ENCODE measurements around the gene NPIPB8. TPM values are rescaled to one million over a fixed set of nuclear protein-coding genes. Genes with fewer than 3 reads are reported as not detected.
"Not testable (repeated sequence)": the region's sequence is repeated elsewhere in the genome, so short reads cannot be mapped to it uniquely, and the experiment has no call there.

Gene NPIPB8
- total RNA-seq: not detected
- polyA plus RNA-seq: not detected

- H3K9me3 Mint-ChIP-seq; DNase-seq; H3K4me3 ChIP-seq (ENCODE audit: low read length in 2 of 2); H3K27me3 ChIP-seq (ENCODE audit: insufficient read depth, low read length); CTCF ChIA-PET (ENCODE audit: partially characterized antibody); H3K27ac Mint-ChIP-seq; H3K27ac ChIP-seq (ENCODE audit: low read depth, low read length); H3K27me3 Mint-ChIP-seq; H3K4me1 ChIP-seq (ENCODE audit: insufficient read depth, low read length); H3K36me3 Mint-ChIP-seq; H3K36me3 ChIP-seq (ENCODE audit: insufficient read depth, low read length); POLR2A ChIA-PET (ENCODE audit: partially characterized antibody); intact Hi-C loops (cut with micrococcal nuclease); H3K4me1 Mint-ChIP-seq; H3K9me3 ChIP-seq (ENCODE audit: control insufficient read depth in 1 of 2, low read length in 2 of 2); H3K4me3 Mint-ChIP-seq: not testable (repeated sequence)
Observed at GRCh38 chr16:28637765-28638164, at the start of gene NPIPB8. TSS of gene NPIPB8 (plus strand) at chr16:28638065. CDS start at chr16:28638361, 296 bp downstream.

GRCh38 chr16:28589069-28589468 is 48.8 kb upstream of the NPIPB8 start:
- POLR2A ChIA-PET (ENCODE audit: partially characterized antibody): no interaction called here
- Histone ChIP-seq H3K27me3 (ENCODE audit: insufficient read depth, low read length) (no peaks in the 10 kb centered on the region), H3K9me3 (ENCODE audit: control insufficient read depth in 1 of 2, low read length in 2 of 2) (no peaks in the 10 kb centered on the region), H3K4me3 (ENCODE audit: low read length in 2 of 2) (no peak overlapping the region), H3K36me3 (ENCODE audit: insufficient read depth, low read length) (peaks cover 38% of the 10 kb centered on the region), H3K4me1 (ENCODE audit: insufficient read depth, low read length) (no peaks in the 10 kb centered on the region), H3K27ac (ENCODE audit: low read depth, low read length) (no peak overlapping the region)
- CTCF ChIA-PET (ENCODE audit: partially characterized antibody): no interaction called here
- H3K4me3 Mint-ChIP-seq: no peak overlapping the region
- no peak for DNase-seq
- H3K36me3 Mint-ChIP-seq: peaks cover 35 to 70% of the 10 kb centered on the region in 2 donors
- H3K27ac Mint-ChIP-seq: peak overlapping the region in 1 of 7 donors; percentile 30
- H3K9me3 Mint-ChIP-seq: peaks cover 0 to 2% (median 0%) of the 10 kb centered on the region in 8 donors
- intact Hi-C loops (cut with micrococcal nuclease): no loop called here
- no peaks in the 10 kb centered on the region for H3K27me3 Mint-ChIP-seq
- peaks cover 0 to 3% (median under 1%) of the 10 kb centered on the region in 4 donors for H3K4me1 Mint-ChIP-seq

GRCh38 chr16:28589930-28590329 is 47.9 kb upstream of the NPIPB8 start:
- no peak for DNase-seq
- intact Hi-C loops (cut with micrococcal nuclease): no loop called here
- peaks cover 0 to 3% (median under 1%) of the 10 kb centered on the region in 4 donors for H3K4me1 Mint-ChIP-seq
- no peak overlapping the region for H3K4me3 ChIP-seq (ENCODE audit: low read length in 2 of 2)
- H3K4me3 Mint-ChIP-seq: no peak overlapping the region
- peaks cover 0 to 2% (median 0%) of the 10 kb centered on the region in 8 donors for H3K9me3 Mint-ChIP-seq
- ChIA-PET POLR2A (ENCODE audit: partially characterized antibody) (no interaction called here), CTCF (ENCODE audit: partially characterized antibody) (no interaction called here)
- no peaks in the 10 kb centered on the region for H3K4me1 ChIP-seq (ENCODE audit: insufficient read depth, low read length)
- no peak overlapping the region for H3K27ac Mint-ChIP-seq
- peaks cover 38% of the 10 kb centered on the region for H3K36me3 ChIP-seq (ENCODE audit: insufficient read depth, low read length)
- H3K9me3 ChIP-seq (ENCODE audit: control insufficient read depth in 1 of 2, low read length in 2 of 2): no peaks in the 10 kb centered on the region
- H3K27ac ChIP-seq (ENCODE audit: low read depth, low read length): no peak overlapping the region
- H3K36me3 Mint-ChIP-seq: peaks cover 31 to 67% of the 10 kb centered on the region in 2 donors
- no peaks in the 10 kb centered on the region for H3K27me3 ChIP-seq (ENCODE audit: insufficient read depth, low read length)
- no peaks in the 10 kb centered on the region for H3K27me3 Mint-ChIP-seq

- peaks cover 25 to 61% of the 10 kb centered on the region in 2 donors for H3K36me3 Mint-ChIP-seq
- H3K36me3 ChIP-seq (ENCODE audit: insufficient read depth, low read length): peaks cover 32% of the 10 kb centered on the region
- H3K27me3 ChIP-seq (ENCODE audit: insufficient read depth, low read length): no peaks in the 10 kb centered on the region
- H3K27ac Mint-ChIP-seq: peak overlapping the region in 1 of 7 donors; percentile 57
- H3K27ac ChIP-seq (ENCODE audit: low read depth, low read length): no peak overlapping the region
- intact Hi-C loops (cut with micrococcal nuclease): no loop called here
- H3K4me1 Mint-ChIP-seq: peaks cover 0 to 3% (median under 1%) of the 10 kb centered on the region in 4 donors
- ChIA-PET CTCF (ENCODE audit: partially characterized antibody) (no interaction called here), POLR2A (ENCODE audit: partially characterized antibody) (no interaction called here)
- no peaks in the 10 kb centered on the region for H3K9me3 ChIP-seq (ENCODE audit: control insufficient read depth in 1 of 2, low read length in 2 of 2)
- H3K9me3 Mint-ChIP-seq: peaks cover 0 to 2% (median 0%) of the 10 kb centered on the region in 8 donors
- no peak overlapping the region for H3K4me3 ChIP-seq (ENCODE audit: low read length in 2 of 2)
- no peak overlapping the region for H3K4me3 Mint-ChIP-seq
- no peaks in the 10 kb centered on the region for H3K27me3 Mint-ChIP-seq
- no peak for DNase-seq
- H3K4me1 ChIP-seq (ENCODE audit: insufficient read depth, low read length): no peaks in the 10 kb centered on the region
Observed at GRCh38 chr16:28590384-28591340, 47.2 kb upstream of the NPIPB8 start.

- POLR2A ChIA-PET (ENCODE audit: partially characterized antibody): no interaction called here
- no peaks in the 10 kb centered on the region for H3K27me3 ChIP-seq (ENCODE audit: insufficient read depth, low read length)
- no peaks in the 10 kb centered on the region for H3K4me1 ChIP-seq (ENCODE audit: insufficient read depth, low read length)
- CTCF ChIA-PET (ENCODE audit: partially characterized antibody): no interaction called here
- Mint-ChIP-seq H3K27ac (peak overlapping the region in 2 of 7 donors; percentile 12 to 70), H3K4me3 (no peak overlapping the region), H3K9me3 (peaks cover 0 to 2% (median 0%) of the 10 kb centered on the region in 8 donors), H3K36me3 (peaks cover 22 to 57% of the 10 kb centered on the region in 2 donors), H3K27me3 (no peaks in the 10 kb centered on the region), H3K4me1 (peaks cover 0 to 3% (median under 1%) of the 10 kb centered on the region in 4 donors)
- DNase-seq: no peak
- no peaks in the 10 kb centered on the region for H3K9me3 ChIP-seq (ENCODE audit: control insufficient read depth in 1 of 2, low read length in 2 of 2)
- no peak overlapping the region for H3K4me3 ChIP-seq (ENCODE audit: low read length in 2 of 2)
- H3K36me3 ChIP-seq (ENCODE audit: insufficient read depth, low read length): peaks cover 28% of the 10 kb centered on the region
- H3K27ac ChIP-seq (ENCODE audit: low read depth, low read length): no peak overlapping the region
- intact Hi-C loops (cut with micrococcal nuclease): no loop called here
Observed at GRCh38 chr16:28591355-28591754, 46.5 kb upstream of the NPIPB8 start.

- Mint-ChIP-seq H3K36me3 (peaks cover 16 to 46% of the 10 kb centered on the region in 2 donors), H3K4me3 (no peak overlapping the region), H3K9me3 (peaks cover 0 to 2% (median 0%) of the 10 kb centered on the region in 8 donors), H3K27me3 (no peaks in the 10 kb centered on the region), H3K27ac (peak overlapping the region in 1 of 7 donors; percentile 37), H3K4me1 (peaks cover 0 to 3% (median under 1%) of the 10 kb centered on the region in 4 donors)
- H3K9me3 ChIP-seq (ENCODE audit: control insufficient read depth in 1 of 2, low read length in 2 of 2): no peaks in the 10 kb centered on the region
- H3K4me1 ChIP-seq (ENCODE audit: insufficient read depth, low read length): no peaks in the 10 kb centered on the region
- intact Hi-C loops (cut with micrococcal nuclease): no loop called here
- H3K27ac ChIP-seq (ENCODE audit: low read depth, low read length): no peak overlapping the region
- no peak overlapping the region for H3K4me3 ChIP-seq (ENCODE audit: low read length in 2 of 2)
- H3K36me3 ChIP-seq (ENCODE audit: insufficient read depth, low read length): peaks cover 22% of the 10 kb centered on the region
- DNase-seq: no peak
- ChIA-PET POLR2A (ENCODE audit: partially characterized antibody) (interaction anchor here (0.7 kb wide), 1 partner anchor 39 kb away, joined by 3 read pairs; the partner anchor contains the start of gene SGF29), CTCF (ENCODE audit: partially characterized antibody) (no interaction called here)
- H3K27me3 ChIP-seq (ENCODE audit: insufficient read depth, low read length): no peaks in the 10 kb centered on the region
Observed at GRCh38 chr16:28592511-28592910, 45.4 kb upstream of the NPIPB8 start.

- Histone ChIP-seq H3K27me3 (ENCODE audit: insufficient read depth, low read length) (no peaks in the 10 kb centered on the region), H3K4me1 (ENCODE audit: insufficient read depth, low read length) (no peaks in the 10 kb centered on the region), H3K9me3 (ENCODE audit: control insufficient read depth in 1 of 2, low read length in 2 of 2) (no peaks in the 10 kb centered on the region), H3K27ac (ENCODE audit: low read depth, low read length) (no peak overlapping the region), H3K4me3 (ENCODE audit: low read length in 2 of 2) (no peak overlapping the region), H3K36me3 (ENCODE audit: insufficient read depth, low read length) (peaks cover 20% of the 10 kb centered on the region)
- Mint-ChIP-seq H3K27me3 (no peaks in the 10 kb centered on the region), H3K27ac (peak overlapping the region in 1 of 7 donors; percentile 29), H3K4me1 (peaks cover 0 to 3% (median under 1%) of the 10 kb centered on the region in 4 donors), H3K4me3 (no peak overlapping the region), H3K36me3 (peaks cover 16 to 43% of the 10 kb centered on the region in 2 donors), H3K9me3 (peaks cover 0 to 2% (median 0%) of the 10 kb centered on the region in 8 donors)
- CTCF ChIA-PET (ENCODE audit: partially characterized antibody): no interaction called here
- POLR2A ChIA-PET (ENCODE audit: partially characterized antibody): interaction anchor here (0.7 kb wide), 1 partner anchor 39 kb away, joined by 3 read pairs; the partner anchor contains the start of gene SGF29
- intact Hi-C loops (cut with micrococcal nuclease): no loop called here
- DNase-seq: no peak
Observed at GRCh38 chr16:28592979-28593553, 44.8 kb upstream of the NPIPB8 start.
